Activated CD8-positive, alpha-beta T cell treated with anti-CD3 and anti-CD28 coated beads, Interleukin-2, amount 10 ng/mL, durations not matched to agents 7 days and 5 days (primary cell): ENCODE data around the gene FCN1. TPM values are rescaled to one million over a fixed set of nuclear protein-coding genes. Genes with fewer than 3 reads are reported as not detected.

ENCODE experiments used
- ATAC-seq: fragments of 150-1000 bp; cut with Tn5 transposase; one replicate; pipeline ENCODE4 v1.10.0; 2021; ENCODE audit warnings: moderate library complexity
- CTCF ChIA-PET: fragments of 350-600 bp; sonication (Branson Sonifier 250); formaldehyde crosslinking; loops from one replicate; lab custom pipeline; 2021; ENCODE audit warnings: antibody characterized with exemption; lab: Charles Lee
- POLR2A ChIA-PET: fragments of 350-600 bp; sonication (Branson Sonifier 250); formaldehyde crosslinking; loops from one replicate; lab custom pipeline; 2021; ENCODE audit warnings: antibody characterized with exemption; lab: Charles Lee
- DNase-seq: peaks from one replicate; pipeline ENCODE4 v3.0.0-alpha.2; 2020
- H3K27ac Mint-ChIP-seq: one replicate; pipeline ENCODE4 v1.8.0; 2021; ENCODE audit warnings: mild to moderate bottlenecking, mixed read lengths
- H3K27me3 Mint-ChIP-seq: one replicate; pipeline ENCODE4 v1.8.0; 2021; ENCODE audit warnings: low read depth, mixed read lengths
- H3K36me3 Mint-ChIP-seq: one replicate; pipeline ENCODE4 v1.8.0; 2021; ENCODE audit warnings: low read depth, mixed read lengths
- H3K4me1 Mint-ChIP-seq: one replicate; pipeline ENCODE4 v1.8.0; 2021; ENCODE audit warnings: low read depth, mixed read lengths
- H3K4me3 Mint-ChIP-seq: one replicate; pipeline ENCODE4 v1.8.0; 2021; ENCODE audit warnings: mild to moderate bottlenecking, mixed read lengths
- H3K9me3 Mint-ChIP-seq: one replicate; pipeline ENCODE4 v1.8.0; 2022; ENCODE audit warnings: mixed read lengths; ENCODE audit not compliant: insufficient read depth
- total RNA-seq, 2 experiments: library from RNA; stranded (reverse); gene quantifications; one replicate each; pipeline ENCODE4 v1.2.3, GENCODE V29; 2021

FCN1 gene
- total RNA-seq, 2 experiments from 2014 or later, result not detected

DNA sequence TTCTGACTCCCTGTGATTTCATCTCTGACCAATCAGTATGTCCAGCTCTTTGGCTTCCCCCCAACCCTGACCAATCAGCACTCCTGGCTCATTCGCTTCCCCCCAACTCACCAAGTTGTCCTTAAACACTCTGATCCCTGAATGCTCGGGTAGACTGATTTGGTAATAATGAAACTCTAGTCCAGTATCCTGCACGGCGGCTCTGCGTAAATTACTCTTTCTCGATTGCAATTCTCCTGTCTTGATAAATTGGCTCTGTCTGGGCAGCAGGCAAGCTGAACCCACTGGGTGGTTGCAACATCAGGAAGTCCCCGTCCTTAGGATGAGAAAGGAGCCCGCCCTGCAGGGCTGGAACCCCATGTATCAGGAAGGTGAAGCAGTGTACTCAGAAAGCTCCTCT, 26.7 kb downstream of the FCN1 start:
- ChIA-PET POLR2A (no interaction called here), CTCF (no interaction called here)
- H3K27me3 Mint-ChIP-seq, result peaks cover 3% of the 10 kb centered on the region
- H3K4me1 Mint-ChIP-seq, result no peaks in the 10 kb centered on the region
- H3K36me3 Mint-ChIP-seq, result no peaks in the 10 kb centered on the region
- H3K4me3 Mint-ChIP-seq, result no peak overlapping the region
- DNase-seq, result peak; percentile 12
- no peak for ATAC-seq
- no peak overlapping the region for H3K27ac Mint-ChIP-seq
- peaks cover 5% of the 10 kb centered on the region for H3K9me3 Mint-ChIP-seq

DNA sequence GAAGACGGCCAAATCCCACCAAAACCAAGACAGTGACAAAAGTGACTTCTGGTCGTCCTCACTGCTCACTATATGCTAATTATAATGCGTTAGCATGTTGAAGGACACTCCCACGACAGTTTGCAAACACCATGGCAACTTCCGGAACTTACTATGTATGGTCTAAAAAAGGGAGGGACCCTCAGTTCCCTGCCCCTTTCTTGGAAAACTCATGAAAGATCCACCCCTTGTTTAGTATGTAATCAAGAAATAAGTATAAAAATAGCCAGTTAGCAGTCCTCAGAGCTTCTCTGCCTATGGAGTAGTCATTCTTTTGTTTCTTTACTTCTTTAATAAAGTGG, 27.6 kb downstream of the FCN1 start:
- Mint-ChIP-seq H3K36me3 (no peaks in the 10 kb centered on the region), H3K9me3 (peaks cover 2% of the 10 kb centered on the region), H3K4me1 (no peaks in the 10 kb centered on the region), H3K27me3 (peaks cover 3% of the 10 kb centered on the region), H3K27ac (no peak overlapping the region), H3K4me3 (no peak overlapping the region)
- ChIA-PET POLR2A (no interaction called here), CTCF (no interaction called here)
- DNase-seq (no peak), ATAC-seq (no peak)

DNA sequence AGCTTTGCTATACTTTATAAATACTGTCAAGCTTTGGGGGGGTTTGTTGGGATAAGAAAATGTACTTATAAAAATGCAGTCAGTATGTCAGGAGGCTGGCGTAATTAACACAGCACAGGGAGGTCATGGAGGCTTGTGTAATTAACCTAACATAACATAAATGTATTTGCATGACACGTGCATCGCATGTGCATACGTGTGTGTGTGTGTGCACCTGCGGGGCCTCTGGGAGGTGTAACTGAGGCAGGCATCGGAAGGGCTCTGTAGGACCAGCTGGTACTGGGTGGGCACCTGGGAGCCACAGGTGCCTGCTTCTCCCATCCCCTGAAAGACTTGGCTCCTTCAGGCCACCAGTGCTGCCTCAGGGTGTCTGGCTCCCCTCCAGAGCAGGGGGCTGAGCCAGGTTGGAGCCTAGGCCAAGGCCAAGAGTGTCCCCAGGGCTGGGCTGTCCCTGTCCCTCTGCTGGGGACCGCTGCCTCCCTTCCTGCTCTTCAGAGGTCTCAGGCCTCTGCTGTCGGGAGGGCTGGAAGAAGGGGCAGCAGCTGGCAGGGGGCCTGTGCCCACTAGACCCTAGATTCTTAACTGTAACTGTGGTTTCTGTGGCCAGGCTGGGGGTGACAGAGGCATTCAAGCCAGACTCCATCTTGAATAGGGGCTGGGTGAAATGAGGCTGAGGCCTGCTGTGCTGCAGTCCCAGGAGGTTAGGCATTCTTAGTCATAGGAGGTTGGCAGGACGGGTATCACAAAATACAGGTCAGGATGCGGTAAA, 28.1 kb downstream of the FCN1 start:
- CTCF ChIA-PET, result no interaction called here
- ATAC-seq, result no peak
- no peak overlapping the region for H3K27ac Mint-ChIP-seq
- peak; percentile 12 for DNase-seq
- no peak overlapping the region for H3K4me3 Mint-ChIP-seq
- no peaks in the 10 kb centered on the region for H3K4me1 Mint-ChIP-seq
- peaks cover 3% of the 10 kb centered on the region for H3K27me3 Mint-ChIP-seq
- H3K9me3 Mint-ChIP-seq, result no peaks in the 10 kb centered on the region
- POLR2A ChIA-PET, result no interaction called here
- no peaks in the 10 kb centered on the region for H3K36me3 Mint-ChIP-seq

- H3K27ac Mint-ChIP-seq, result no peak overlapping the region
- DNase-seq (no peak), ATAC-seq (no peak)
- H3K4me1 Mint-ChIP-seq, result no peaks in the 10 kb centered on the region
- no peaks in the 10 kb centered on the region for H3K9me3 Mint-ChIP-seq
- POLR2A ChIA-PET, result no interaction called here
- H3K4me3 Mint-ChIP-seq, result no peak overlapping the region
- peaks cover 3% of the 10 kb centered on the region for H3K27me3 Mint-ChIP-seq
- CTCF ChIA-PET, result no interaction called here
- H3K36me3 Mint-ChIP-seq, result no peaks in the 10 kb centered on the region
These were observed 29.0 kb downstream of the FCN1 start for GRCh38 chr9:134888603-134889190.

- Mint-ChIP-seq H3K9me3 (no peaks in the 10 kb centered on the region), H3K4me1 (no peaks in the 10 kb centered on the region), H3K27ac (no peak overlapping the region), H3K4me3 (no peak overlapping the region), H3K27me3 (peaks cover 3% of the 10 kb centered on the region), H3K36me3 (no peaks in the 10 kb centered on the region)
- ATAC-seq (no peak), DNase-seq (peak; percentile 17)
- POLR2A ChIA-PET, result no interaction called here
- CTCF ChIA-PET, result no interaction called here
These were observed 29.8 kb downstream of the FCN1 start for GRCh38 chr9:134887686-134888602.

DNA sequence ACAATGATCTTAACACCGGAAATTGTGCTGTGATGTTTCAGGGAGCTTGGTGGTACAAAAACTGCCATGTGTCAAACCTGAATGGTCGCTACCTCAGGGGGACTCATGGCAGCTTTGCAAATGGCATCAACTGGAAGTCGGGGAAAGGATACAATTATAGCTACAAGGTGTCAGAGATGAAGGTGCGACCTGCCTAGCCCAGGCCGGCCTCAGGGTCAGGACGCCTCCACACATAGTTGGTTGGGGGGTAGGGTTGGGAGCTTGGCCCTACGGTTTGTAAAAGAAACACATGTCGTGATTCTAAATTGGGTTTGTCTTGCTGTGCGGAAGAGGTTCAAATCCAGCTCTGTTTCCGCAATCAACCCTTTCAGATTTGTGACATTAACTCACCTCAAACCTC, 30.5 kb downstream of the FCN1 start:
- DNase-seq (no peak), ATAC-seq (no peak)
- no peak overlapping the region for H3K4me3 Mint-ChIP-seq
- H3K9me3 Mint-ChIP-seq, result no peaks in the 10 kb centered on the region
- H3K27me3 Mint-ChIP-seq, result peaks cover 3% of the 10 kb centered on the region
- ChIA-PET POLR2A (no interaction called here), CTCF (no interaction called here)
- H3K36me3 Mint-ChIP-seq, result no peaks in the 10 kb centered on the region
- H3K4me1 Mint-ChIP-seq, result no peaks in the 10 kb centered on the region
- H3K27ac Mint-ChIP-seq, result no peak overlapping the region

DNA sequence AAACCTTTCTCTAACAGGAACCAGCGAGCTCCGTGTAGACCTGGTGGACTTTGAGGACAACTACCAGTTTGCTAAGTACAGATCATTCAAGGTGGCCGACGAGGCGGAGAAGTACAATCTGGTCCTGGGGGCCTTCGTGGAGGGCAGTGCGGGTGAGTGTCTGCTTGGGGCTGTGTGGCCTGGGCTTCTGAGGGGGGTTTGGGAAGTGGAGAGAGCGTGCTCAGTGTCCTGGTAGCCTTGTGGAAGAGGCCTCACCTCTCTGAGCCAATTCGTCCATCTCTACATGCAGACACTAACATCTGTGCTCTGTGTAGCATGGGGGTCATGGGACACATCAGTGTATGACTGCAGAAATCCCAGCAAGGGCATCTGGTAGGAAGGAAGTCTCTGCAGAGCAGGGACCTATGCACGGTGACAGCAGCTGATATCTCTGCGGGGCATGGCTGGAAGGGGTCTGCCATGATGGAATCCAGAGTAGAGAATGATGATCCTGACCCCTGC, 31.2 kb downstream of the FCN1 start:
- POLR2A ChIA-PET, result no interaction called here
- no peaks in the 10 kb centered on the region for H3K4me1 Mint-ChIP-seq
- no peaks in the 10 kb centered on the region for H3K36me3 Mint-ChIP-seq
- H3K4me3 Mint-ChIP-seq, result no peak overlapping the region
- DNase-seq (peak; percentile 6), ATAC-seq (no peak)
- CTCF ChIA-PET, result no interaction called here
- H3K27me3 Mint-ChIP-seq, result peaks cover 3% of the 10 kb centered on the region
- no peak overlapping the region for H3K27ac Mint-ChIP-seq
- H3K9me3 Mint-ChIP-seq, result no peaks in the 10 kb centered on the region

- Mint-ChIP-seq H3K27ac (no peak overlapping the region), H3K27me3 (peaks cover 3% of the 10 kb centered on the region), H3K36me3 (no peaks in the 10 kb centered on the region), H3K4me3 (no peak overlapping the region), H3K9me3 (no peaks in the 10 kb centered on the region), H3K4me1 (no peaks in the 10 kb centered on the region)
- DNase-seq (peak; percentile 15), ATAC-seq (no peak)
- ChIA-PET CTCF (no interaction called here), POLR2A (no interaction called here)
These were observed 31.9 kb downstream of the FCN1 start for GRCh38 chr9:134885679-134886412.

GRCh38 chr9:134885001-134885678, 32.6 kb downstream of the FCN1 start:
- H3K27me3 Mint-ChIP-seq, result peaks cover 3% of the 10 kb centered on the region
- no peaks in the 10 kb centered on the region for H3K4me1 Mint-ChIP-seq
- no peak overlapping the region for H3K27ac Mint-ChIP-seq
- no peak overlapping the region for H3K4me3 Mint-ChIP-seq
- H3K36me3 Mint-ChIP-seq, result no peaks in the 10 kb centered on the region
- no peaks in the 10 kb centered on the region for H3K9me3 Mint-ChIP-seq
- no peak for ATAC-seq
- DNase-seq, result no peak
- ChIA-PET POLR2A (no interaction called here), CTCF (no interaction called here)

GRCh38 chr9:134884492-134884891, 33.2 kb downstream of the FCN1 start:
- Mint-ChIP-seq H3K27me3 (no peaks in the 10 kb centered on the region), H3K4me1 (no peaks in the 10 kb centered on the region), H3K9me3 (no peaks in the 10 kb centered on the region), H3K4me3 (no peak overlapping the region), H3K36me3 (no peaks in the 10 kb centered on the region), H3K27ac (no peak overlapping the region)
- POLR2A ChIA-PET, result no interaction called here
- CTCF ChIA-PET, result no interaction called here
- DNase-seq (peak; percentile 6), ATAC-seq (no peak)
